ENCODE data around the gene GUCY1A2.

GUCY1A2 gene

GRCh38 chr11:106727256-106727655 lies 291.0 kb downstream of the GUCY1A2 start:
- no peaks in the 10 kb centered on the region for H3K36me3 ChIP-seq (ENCODE audit: control insufficient read depth, insufficient read depth, low read length)
- WGBS, 2 experiments, result 84 to 85% methylated on average over 1 of the region's 1 CpG
- no peaks in the 10 kb centered on the region for H3K9me3 ChIP-seq (ENCODE audit: control insufficient read depth, low read length)
- no peak overlapping the region for H3K27ac ChIP-seq (ENCODE audit: insufficient read depth, low read depth, low read length, poor library complexity, severe bottlenecking)
- H3K27me3 ChIP-seq (ENCODE audit: control insufficient read depth, insufficient read depth, low read length, poor library complexity, severe bottlenecking), result no peaks in the 10 kb centered on the region
- H3K4me3 ChIP-seq (ENCODE audit: insufficient read depth, low read depth, low read length), result no peak overlapping the region
- no peaks in the 10 kb centered on the region for H3K4me1 ChIP-seq (ENCODE audit: control insufficient read depth, insufficient read depth, low read length)

- H3K27me3 ChIP-seq (ENCODE audit: control insufficient read depth, insufficient read depth, low read length, poor library complexity, severe bottlenecking), result no peaks in the 10 kb centered on the region
- H3K4me1 ChIP-seq (ENCODE audit: control insufficient read depth, insufficient read depth, low read length), result no peaks in the 10 kb centered on the region
- 96 to 98% methylated on average over 4 to 5 of the region's 5 CpGs for WGBS, 2 experiments
- H3K9me3 ChIP-seq (ENCODE audit: control insufficient read depth, low read length), result no peaks in the 10 kb centered on the region
- no peak overlapping the region for H3K4me3 ChIP-seq (ENCODE audit: insufficient read depth, low read depth, low read length)
- H3K27ac ChIP-seq (ENCODE audit: insufficient read depth, low read depth, low read length, poor library complexity, severe bottlenecking), result no peak overlapping the region
- H3K36me3 ChIP-seq (ENCODE audit: control insufficient read depth, insufficient read depth, low read length), result no peaks in the 10 kb centered on the region
These were observed 293.9 kb downstream of the GUCY1A2 start for GRCh38 chr11:106724293-106724892.

GRCh38 chr11:106723071-106723470 lies 295.2 kb downstream of the GUCY1A2 start:
- H3K36me3 ChIP-seq (ENCODE audit: control insufficient read depth, insufficient read depth, low read length), result no peaks in the 10 kb centered on the region
- WGBS, 2 experiments, result 79 to 81% methylated on average over 3 of the region's 3 CpGs
- H3K4me1 ChIP-seq (ENCODE audit: control insufficient read depth, insufficient read depth, low read length), result no peaks in the 10 kb centered on the region
- no peaks in the 10 kb centered on the region for H3K9me3 ChIP-seq (ENCODE audit: control insufficient read depth, low read length)
- H3K27me3 ChIP-seq (ENCODE audit: control insufficient read depth, insufficient read depth, low read length, poor library complexity, severe bottlenecking), result no peaks in the 10 kb centered on the region
- H3K4me3 ChIP-seq (ENCODE audit: insufficient read depth, low read depth, low read length), result no peak overlapping the region
- no peak overlapping the region for H3K27ac ChIP-seq (ENCODE audit: insufficient read depth, low read depth, low read length, poor library complexity, severe bottlenecking)

- Histone ChIP-seq H3K4me1 (ENCODE audit: control insufficient read depth, insufficient read depth, low read length) (no peaks in the 10 kb centered on the region), H3K27me3 (ENCODE audit: control insufficient read depth, insufficient read depth, low read length, poor library complexity, severe bottlenecking) (no peaks in the 10 kb centered on the region), H3K9me3 (ENCODE audit: control insufficient read depth, low read length) (no peaks in the 10 kb centered on the region), H3K4me3 (ENCODE audit: insufficient read depth, low read depth, low read length) (no peak overlapping the region), H3K36me3 (ENCODE audit: control insufficient read depth, insufficient read depth, low read length) (no peaks in the 10 kb centered on the region), H3K27ac (ENCODE audit: insufficient read depth, low read depth, low read length, poor library complexity, severe bottlenecking) (no peak overlapping the region)
- 87 to 94% methylated on average over 2 of the region's 2 CpGs for WGBS, 2 experiments
These were observed 301.1 kb downstream of the GUCY1A2 start for GRCh38 chr11:106717222-106717621.

- Histone ChIP-seq H3K27me3 (ENCODE audit: control insufficient read depth, insufficient read depth, low read length, poor library complexity, severe bottlenecking) (no peaks in the 10 kb centered on the region), H3K4me3 (ENCODE audit: insufficient read depth, low read depth, low read length) (no peak overlapping the region), H3K27ac (ENCODE audit: insufficient read depth, low read depth, low read length, poor library complexity, severe bottlenecking) (no peak overlapping the region), H3K4me1 (ENCODE audit: control insufficient read depth, insufficient read depth, low read length) (no peaks in the 10 kb centered on the region), H3K36me3 (ENCODE audit: control insufficient read depth, insufficient read depth, low read length) (no peaks in the 10 kb centered on the region), H3K9me3 (ENCODE audit: control insufficient read depth, low read length) (no peaks in the 10 kb centered on the region)
- 93% methylated on average over 1 of the region's 1 CpG; no CpG with 5 or more reads in 1 of the 2 experiments for WGBS, 2 experiments
These were observed 304.1 kb downstream of the GUCY1A2 start for GRCh38 chr11:106714199-106714598.

GRCh38 chr11:106708348-106708747 lies 309.9 kb downstream of the GUCY1A2 start:
- 76 to 77% methylated on average over 7 of the region's 7 CpGs for WGBS, 2 experiments
- Histone ChIP-seq H3K9me3 (ENCODE audit: control insufficient read depth, low read length) (no peaks in the 10 kb centered on the region), H3K4me3 (ENCODE audit: insufficient read depth, low read depth, low read length) (no peak overlapping the region), H3K36me3 (ENCODE audit: control insufficient read depth, insufficient read depth, low read length) (no peaks in the 10 kb centered on the region), H3K27ac (ENCODE audit: insufficient read depth, low read depth, low read length, poor library complexity, severe bottlenecking) (no peak overlapping the region), H3K4me1 (ENCODE audit: control insufficient read depth, insufficient read depth, low read length) (no peaks in the 10 kb centered on the region), H3K27me3 (ENCODE audit: control insufficient read depth, insufficient read depth, low read length, poor library complexity, severe bottlenecking) (no peaks in the 10 kb centered on the region)

- Histone ChIP-seq H3K36me3 (ENCODE audit: control insufficient read depth, insufficient read depth, low read length) (no peaks in the 10 kb centered on the region), H3K4me3 (ENCODE audit: insufficient read depth, low read depth, low read length) (no peak overlapping the region), H3K9me3 (ENCODE audit: control insufficient read depth, low read length) (no peaks in the 10 kb centered on the region), H3K27ac (ENCODE audit: insufficient read depth, low read depth, low read length, poor library complexity, severe bottlenecking) (no peak overlapping the region), H3K27me3 (ENCODE audit: control insufficient read depth, insufficient read depth, low read length, poor library complexity, severe bottlenecking) (no peaks in the 10 kb centered on the region), H3K4me1 (ENCODE audit: control insufficient read depth, insufficient read depth, low read length) (no peaks in the 10 kb centered on the region)
These were observed 311.9 kb downstream of the GUCY1A2 start for GRCh38 chr11:106706355-106706754.

- Histone ChIP-seq H3K9me3 (ENCODE audit: control insufficient read depth, low read length) (no peaks in the 10 kb centered on the region), H3K27me3 (ENCODE audit: control insufficient read depth, insufficient read depth, low read length, poor library complexity, severe bottlenecking) (no peaks in the 10 kb centered on the region), H3K27ac (ENCODE audit: insufficient read depth, low read depth, low read length, poor library complexity, severe bottlenecking) (no peak overlapping the region), H3K36me3 (ENCODE audit: control insufficient read depth, insufficient read depth, low read length) (no peaks in the 10 kb centered on the region), H3K4me1 (ENCODE audit: control insufficient read depth, insufficient read depth, low read length) (no peaks in the 10 kb centered on the region), H3K4me3 (ENCODE audit: insufficient read depth, low read depth, low read length) (no peak overlapping the region)
- WGBS, 2 experiments, result 86 to 92% methylated on average over 3 of the region's 3 CpGs
These were observed 315.5 kb downstream of the GUCY1A2 start for GRCh38 chr11:106702805-106703204.

GRCh38 chr11:106697058-106697457 lies 321.2 kb downstream of the GUCY1A2 start:
- Histone ChIP-seq H3K4me1 (ENCODE audit: control insufficient read depth, insufficient read depth, low read length) (no peaks in the 10 kb centered on the region), H3K27ac (ENCODE audit: insufficient read depth, low read depth, low read length, poor library complexity, severe bottlenecking) (no peak overlapping the region), H3K36me3 (ENCODE audit: control insufficient read depth, insufficient read depth, low read length) (no peaks in the 10 kb centered on the region), H3K4me3 (ENCODE audit: insufficient read depth, low read depth, low read length) (no peak overlapping the region), H3K27me3 (ENCODE audit: control insufficient read depth, insufficient read depth, low read length, poor library complexity, severe bottlenecking) (no peaks in the 10 kb centered on the region), H3K9me3 (ENCODE audit: control insufficient read depth, low read length) (no peaks in the 10 kb centered on the region)
- 100% methylated on average over 1 of the region's 2 CpGs for WGBS, 2 experiments

GRCh38 chr11:106695506-106695905 lies 322.8 kb downstream of the GUCY1A2 start:
- Histone ChIP-seq H3K27me3 (ENCODE audit: control insufficient read depth, insufficient read depth, low read length, poor library complexity, severe bottlenecking) (no peaks in the 10 kb centered on the region), H3K27ac (ENCODE audit: insufficient read depth, low read depth, low read length, poor library complexity, severe bottlenecking) (no peak overlapping the region), H3K4me1 (ENCODE audit: control insufficient read depth, insufficient read depth, low read length) (no peaks in the 10 kb centered on the region), H3K9me3 (ENCODE audit: control insufficient read depth, low read length) (no peaks in the 10 kb centered on the region), H3K36me3 (ENCODE audit: control insufficient read depth, insufficient read depth, low read length) (no peaks in the 10 kb centered on the region), H3K4me3 (ENCODE audit: insufficient read depth, low read depth, low read length) (no peak overlapping the region)
- WGBS, 2 experiments, result 96 to 100% methylated on average over 2 of the region's 2 CpGs

- no peaks in the 10 kb centered on the region for H3K36me3 ChIP-seq (ENCODE audit: control insufficient read depth, insufficient read depth, low read length)
- 92 to 97% methylated on average over 5 of the region's 5 CpGs for WGBS, 2 experiments
- H3K27me3 ChIP-seq (ENCODE audit: control insufficient read depth, insufficient read depth, low read length, poor library complexity, severe bottlenecking), result no peaks in the 10 kb centered on the region
- H3K4me1 ChIP-seq (ENCODE audit: control insufficient read depth, insufficient read depth, low read length), result no peaks in the 10 kb centered on the region
- H3K9me3 ChIP-seq (ENCODE audit: control insufficient read depth, low read length), result no peaks in the 10 kb centered on the region
- no peak overlapping the region for H3K4me3 ChIP-seq (ENCODE audit: insufficient read depth, low read depth, low read length)
- no peak overlapping the region for H3K27ac ChIP-seq (ENCODE audit: insufficient read depth, low read depth, low read length, poor library complexity, severe bottlenecking)
These were observed 323.8 kb downstream of the GUCY1A2 start for GRCh38 chr11:106694501-106694900.
